ENCODE data around the gene ACACB. TPM values are rescaled to one million over a fixed set of nuclear protein-coding genes. Genes with fewer than 3 reads are reported as not detected.

The ACACB gene
- total RNA-seq, 1 experiment from 2014 or later, result 26.2 TPM

DNA sequence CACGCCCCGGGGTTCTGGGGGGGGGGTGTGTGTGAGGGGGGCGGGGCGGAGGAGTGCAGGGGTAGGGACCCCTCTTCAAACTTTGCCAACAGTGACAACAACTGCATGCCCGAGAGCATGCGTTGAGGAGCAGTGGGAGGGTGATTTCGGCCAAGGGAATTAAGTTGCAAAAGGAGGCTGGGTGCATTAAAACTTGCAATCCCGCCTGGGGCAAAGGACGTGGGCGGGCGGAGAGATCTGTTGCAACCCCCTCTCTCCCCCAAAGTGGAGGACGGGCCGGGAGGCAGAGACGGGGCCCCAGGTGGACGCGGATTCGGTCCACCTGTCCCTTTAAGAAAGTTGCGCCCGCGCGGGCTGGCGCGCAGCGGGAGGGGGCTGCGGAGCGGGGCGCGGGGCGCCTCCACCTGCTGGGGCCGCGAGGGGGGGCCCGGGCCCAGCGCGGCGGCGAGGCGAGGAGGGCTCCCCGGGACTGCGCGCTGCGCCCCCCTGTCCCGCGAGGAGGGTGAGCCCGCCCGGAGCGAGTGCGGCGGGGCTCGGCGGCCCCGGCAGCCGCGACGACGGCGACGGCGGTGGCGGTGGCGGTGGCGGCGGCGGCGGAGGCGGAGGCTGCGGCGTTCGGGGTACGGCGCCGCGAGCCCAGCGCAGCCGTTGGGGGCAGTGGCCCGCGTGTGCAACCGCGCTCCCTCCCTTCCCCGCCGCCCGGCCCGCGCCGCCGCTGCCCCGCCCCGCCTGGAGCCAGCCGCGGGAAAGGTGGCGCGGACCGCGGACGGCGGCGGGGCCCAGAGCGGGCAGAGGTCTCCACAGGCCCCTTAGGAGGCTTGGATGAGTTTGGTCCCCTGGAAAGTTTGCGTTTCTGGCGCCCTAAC lies 193.2 kb downstream of the ACACB start:
- intact Hi-C loops (cut with micrococcal nuclease; ENCODE audit: unreplicated experiment), result loop anchor here (2.0 kb wide), 1 partner anchor 31 kb away; no protein-coding TSS in a partner anchor
- ChIA-PET POLR2A (no interaction called here), CTCF (no interaction called here)
- Mint-ChIP-seq H3K9me3 (ENCODE audit: unreplicated experiment) (no peaks in the 10 kb centered on the region), H3K36me3 (ENCODE audit: insufficient read depth, unreplicated experiment) (peaks cover 4% of the 10 kb centered on the region), H3K4me3 (ENCODE audit: unreplicated experiment) (peak overlapping the region; percentile 94), H3K27ac (ENCODE audit: unreplicated experiment) (no peak overlapping the region), H3K4me1 (ENCODE audit: low read depth, unreplicated experiment) (peaks cover 14% of the 10 kb centered on the region), H3K27me3 (ENCODE audit: insufficient read depth, unreplicated experiment) (peaks cover 5% of the 10 kb centered on the region)
- Histone ChIP-seq H3K27me3 (replicated peaks; ENCODE audit: control insufficient read depth, insufficient read depth, low read length) (no peaks in the 10 kb centered on the region), H3K9me3 (no peaks in the 10 kb centered on the region), H3K36me3 (ENCODE audit: control insufficient read depth, insufficient read depth, low read length) (no peaks in the 10 kb centered on the region), H3K4me1 (peaks cover 18% of the 10 kb centered on the region), H3K4me3 (ENCODE audit: low read depth, low read length) (peak overlapping the region; percentile 57)
- TF ChIP-seq, protein P1, sequence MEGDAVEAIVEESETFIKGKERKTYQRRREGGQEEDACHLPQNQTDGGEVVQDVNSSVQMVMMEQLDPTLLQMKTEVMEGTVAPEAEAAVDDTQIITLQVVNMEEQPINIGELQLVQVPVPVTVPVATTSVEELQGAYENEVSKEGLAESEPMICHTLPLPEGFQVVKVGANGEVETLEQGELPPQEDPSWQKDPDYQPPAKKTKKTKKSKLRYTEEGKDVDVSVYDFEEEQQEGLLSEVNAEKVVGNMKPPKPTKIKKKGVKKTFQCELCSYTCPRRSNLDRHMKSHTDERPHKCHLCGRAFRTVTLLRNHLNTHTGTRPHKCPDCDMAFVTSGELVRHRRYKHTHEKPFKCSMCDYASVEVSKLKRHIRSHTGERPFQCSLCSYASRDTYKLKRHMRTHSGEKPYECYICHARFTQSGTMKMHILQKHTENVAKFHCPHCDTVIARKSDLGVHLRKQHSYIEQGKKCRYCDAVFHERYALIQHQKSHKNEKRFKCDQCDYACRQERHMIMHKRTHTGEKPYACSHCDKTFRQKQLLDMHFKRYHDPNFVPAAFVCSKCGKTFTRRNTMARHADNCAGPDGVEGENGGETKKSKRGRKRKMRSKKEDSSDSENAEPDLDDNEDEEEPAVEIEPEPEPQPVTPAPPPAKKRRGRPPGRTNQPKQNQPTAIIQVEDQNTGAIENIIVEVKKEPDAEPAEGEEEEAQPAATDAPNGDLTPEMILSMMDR (IDR thresholded peaks at IDR 0.05; ENCODE audit: insufficient read depth in 1 of 2, low read depth in 1 of 2, low read length in 1 of 2, severe bottlenecking in 1 of 2, unreplicated experiment in 1 of 2), result no peak
- DNase-seq, result peak in 1 of 2 experiments; percentile 67
- BruUV-seq (replicated peaks), result no TSS peak

GRCh38 chr12:109310247-109311125 lies 194.1 kb downstream of the ACACB start:
- Mint-ChIP-seq H3K27ac (ENCODE audit: unreplicated experiment) (no peak overlapping the region), H3K4me3 (ENCODE audit: unreplicated experiment) (peak overlapping the region; percentile 84), H3K36me3 (ENCODE audit: insufficient read depth, unreplicated experiment) (peaks cover 4% of the 10 kb centered on the region), H3K4me1 (ENCODE audit: low read depth, unreplicated experiment) (peaks cover 14% of the 10 kb centered on the region), H3K27me3 (ENCODE audit: insufficient read depth, unreplicated experiment) (peaks cover 8% of the 10 kb centered on the region), H3K9me3 (ENCODE audit: unreplicated experiment) (no peaks in the 10 kb centered on the region)
- ChIA-PET POLR2A (no interaction called here), CTCF (no interaction called here)
- peaks cover 18% of the 10 kb centered on the region for H3K4me1 ChIP-seq
- TF ChIP-seq, protein P1 (IDR thresholded peaks at IDR 0.05; ENCODE audit: insufficient read depth in 1 of 2, low read depth in 1 of 2, low read length in 1 of 2, severe bottlenecking in 1 of 2, unreplicated experiment in 1 of 2), result no peak
- peak overlapping the region; percentile 57 for H3K4me3 ChIP-seq (ENCODE audit: low read depth, low read length)
- DNase-seq, result peak in 1 of 2 experiments; percentile 43
- H3K36me3 ChIP-seq (ENCODE audit: control insufficient read depth, insufficient read depth, low read length), result no peaks in the 10 kb centered on the region
- no peaks in the 10 kb centered on the region for H3K9me3 ChIP-seq
- H3K27me3 ChIP-seq (replicated peaks; ENCODE audit: control insufficient read depth, insufficient read depth, low read length), result no peaks in the 10 kb centered on the region
- intact Hi-C loops (cut with micrococcal nuclease; ENCODE audit: unreplicated experiment), result loop anchor here (2.0 kb wide), 1 partner anchor 32 kb away; no protein-coding TSS in a partner anchor
- TSS peak; percentile 61 for BruUV-seq (replicated peaks)

Other genes starting within 250 kb of the ACACB start
- gene DAO, start 236.5 kb upstream of the ACACB start, total RNA-seq (2022), result not detected in 2 replicates
- gene SVOP, start 95.5 kb upstream of the ACACB start, total RNA-seq (2022), result 0.09 and 0.14 TPM in 2 replicates
- gene USP30, start 64.0 kb upstream of the ACACB start, total RNA-seq (2022), result 11.9 and 12.3 TPM in 2 replicates
- gene ALKBH2, start 23.1 kb upstream of the ACACB start, total RNA-seq (2022), result 38.3 and 41.4 TPM in 2 replicates
- 72.2 and 78.3 TPM in 2 replicates for gene UNG, start 19.0 kb upstream of the ACACB start, total RNA-seq (2022)
- gene FOXN4, start 192.7 kb downstream of the ACACB start, total RNA-seq (2022), result 0.49 and 0.95 TPM in 2 replicates
- gene MYO1H, start 231.3 kb downstream of the ACACB start, total RNA-seq (2022), result 0.18 TPM in 1 of 2 replicates, not detected in the other